Activated CD4-positive, CD25-positive, alpha-beta regulatory T cell treated with anti-CD3 and anti-CD28 coated beads, Interleukin-2, amount 50 U/mL, for 72 hours (primary cell): ENCODE results near the gene NT5C1B.

Source experiments
- DNase-seq: peaks from one replicate; pipeline ENCODE4 v3.0.0; 2021

The NT5C1B gene

GRCh38 chr2:18550433-18550832 lies 38.9 kb downstream of the NT5C1B start:
- DNase-seq, result no peak

GRCh38 chr2:18549083-18549482 lies 40.3 kb downstream of the NT5C1B start:
- DNase-seq, result no peak

DNA sequence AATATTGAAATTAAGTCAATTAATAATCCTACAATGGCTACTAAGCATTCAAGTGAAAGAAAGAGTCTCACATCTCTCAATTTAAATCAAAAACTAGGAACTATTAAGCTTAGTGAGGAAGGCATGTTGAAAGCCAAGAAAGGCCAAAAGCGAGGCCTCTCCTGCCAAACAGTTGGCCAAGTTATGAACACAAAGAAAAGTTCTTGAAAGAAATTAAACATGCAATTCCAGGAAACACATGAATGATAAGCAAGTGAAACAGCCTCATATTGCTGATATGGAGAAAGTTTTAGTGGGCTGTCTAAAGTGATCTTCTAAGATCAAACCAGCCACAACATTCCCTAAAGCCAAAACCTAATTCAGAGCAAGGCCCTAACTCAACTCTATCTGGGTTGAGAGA lies 40.7 kb downstream of the NT5C1B start:
- DNase-seq, result no peak

GRCh38 chr2:18546567-18546966 lies 42.8 kb downstream of the NT5C1B start:
- no peak for DNase-seq

DNA sequence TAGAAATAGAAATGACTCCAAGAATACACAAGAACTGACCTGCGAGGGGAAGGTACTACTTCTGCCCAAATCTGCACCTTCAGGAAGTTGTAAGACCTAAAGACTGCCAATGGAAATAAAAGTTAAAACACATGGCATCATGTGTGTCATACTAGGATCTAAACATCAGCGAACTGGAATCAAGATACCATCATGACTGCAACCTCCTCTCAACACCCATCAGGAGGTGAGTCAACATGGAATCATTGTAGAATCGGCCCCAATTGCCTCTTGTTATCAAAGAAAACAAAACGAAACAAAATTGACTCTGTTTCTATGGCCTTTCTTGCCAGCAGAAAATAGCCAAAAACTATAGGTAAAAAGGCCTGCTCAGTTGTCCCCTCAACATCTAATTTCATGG lies 44.0 kb downstream of the NT5C1B start:
- no peak for DNase-seq

DNA sequence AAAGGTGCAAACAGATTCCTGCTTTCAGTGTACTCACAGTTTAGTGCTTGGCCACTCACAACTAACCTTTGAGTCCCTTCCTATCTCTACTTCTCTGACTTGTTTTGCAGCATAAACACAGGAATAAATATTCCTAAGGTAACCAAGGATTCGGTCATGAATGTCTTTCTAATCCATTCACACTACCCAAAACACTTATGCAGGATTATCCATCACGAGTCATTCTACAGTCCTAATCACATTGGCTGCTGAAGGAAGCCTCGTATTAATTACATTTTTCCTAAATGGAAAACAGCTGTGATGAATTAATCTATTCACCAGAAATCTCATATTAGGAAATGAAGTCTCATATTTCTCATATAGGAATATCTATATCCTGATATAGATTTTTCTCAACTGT lies 45.2 kb downstream of the NT5C1B start:
- no peak for DNase-seq

DNA sequence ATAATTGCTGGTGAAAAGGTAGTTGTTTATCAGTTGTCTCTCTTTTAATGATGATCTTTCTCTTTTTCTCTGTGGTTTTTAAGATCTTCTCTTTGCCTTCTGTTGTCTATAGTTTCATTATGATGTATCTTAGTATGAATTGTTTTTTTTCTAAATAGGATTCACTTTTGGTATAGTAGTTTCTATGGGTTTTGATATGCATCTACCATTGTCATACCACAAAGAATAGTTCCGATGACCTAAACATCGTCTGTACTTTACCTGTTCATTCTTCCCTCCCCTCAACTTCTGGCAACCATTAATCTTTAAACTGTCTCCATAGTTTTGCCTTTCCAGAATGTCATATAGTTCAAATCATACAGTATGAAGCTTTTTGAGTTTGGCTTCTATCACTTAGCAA lies 48.5 kb downstream of the NT5C1B start:
- DNase-seq, result no peak

- DNase-seq, result no peak
Observed at GRCh38 chr2:18536697-18537096, 52.7 kb downstream of the NT5C1B start.

DNA sequence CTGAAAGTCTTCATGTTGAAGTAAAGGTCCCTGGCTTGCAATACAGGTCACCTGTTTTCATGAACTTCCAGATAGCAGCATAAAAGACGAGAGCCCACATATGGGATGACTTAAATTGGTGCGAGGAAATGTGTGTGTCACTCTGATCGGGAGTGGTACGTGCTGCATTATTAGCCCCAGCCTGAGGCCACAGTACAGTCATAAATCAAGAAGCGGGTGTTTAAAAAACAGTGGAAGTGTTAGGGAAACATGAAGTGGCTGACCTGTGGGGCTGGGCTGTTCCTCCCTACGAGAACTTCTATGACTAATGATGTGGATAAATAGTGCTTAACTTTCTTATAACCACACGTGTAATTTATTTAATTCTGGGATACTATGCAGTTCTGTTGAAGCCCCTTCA lies 53.3 kb downstream of the NT5C1B start:
- no peak for DNase-seq

DNA sequence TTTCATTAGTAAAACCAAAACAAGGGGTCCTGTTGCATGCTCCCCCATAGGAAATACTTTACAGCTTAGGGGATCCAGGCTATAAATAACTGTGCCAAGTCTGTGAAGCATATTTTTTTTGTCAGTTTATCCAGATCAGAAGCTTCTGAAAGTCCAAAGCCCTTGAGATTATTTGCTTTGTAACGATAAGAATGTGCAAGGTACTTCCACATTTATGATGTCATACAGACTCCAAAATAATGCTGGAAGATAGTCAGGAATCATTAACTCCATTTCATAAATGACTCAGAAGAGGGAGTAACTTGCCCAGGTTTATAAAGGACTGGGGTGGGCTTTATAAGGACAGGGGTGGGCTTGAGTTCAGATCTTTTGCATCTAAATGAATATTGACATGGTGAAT lies 58.2 kb downstream of the NT5C1B start:
- DNase-seq, result no peak

DNA sequence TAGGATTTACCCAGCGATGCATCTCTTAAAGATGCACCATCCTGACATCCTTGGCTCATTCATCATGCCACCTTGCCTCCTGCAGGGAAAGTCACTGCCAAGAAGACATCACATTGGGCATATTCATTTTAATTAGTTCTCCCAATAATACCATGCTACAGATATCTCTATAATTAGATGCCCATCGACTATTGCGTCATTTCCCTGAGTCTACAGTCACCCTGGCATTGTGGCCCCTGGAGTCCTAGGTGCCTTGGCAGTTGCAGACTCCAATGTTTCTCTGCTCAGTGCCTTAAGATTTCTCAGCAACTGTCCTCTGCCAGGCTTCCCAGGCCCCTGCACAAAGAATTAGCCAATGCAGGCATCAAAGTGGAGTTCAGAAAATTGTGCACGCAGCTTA lies 61.5 kb downstream of the NT5C1B start:
- DNase-seq, result no peak

GRCh38 chr2:18527326-18527725 lies 62.0 kb downstream of the NT5C1B start:
- no peak for DNase-seq

DNA sequence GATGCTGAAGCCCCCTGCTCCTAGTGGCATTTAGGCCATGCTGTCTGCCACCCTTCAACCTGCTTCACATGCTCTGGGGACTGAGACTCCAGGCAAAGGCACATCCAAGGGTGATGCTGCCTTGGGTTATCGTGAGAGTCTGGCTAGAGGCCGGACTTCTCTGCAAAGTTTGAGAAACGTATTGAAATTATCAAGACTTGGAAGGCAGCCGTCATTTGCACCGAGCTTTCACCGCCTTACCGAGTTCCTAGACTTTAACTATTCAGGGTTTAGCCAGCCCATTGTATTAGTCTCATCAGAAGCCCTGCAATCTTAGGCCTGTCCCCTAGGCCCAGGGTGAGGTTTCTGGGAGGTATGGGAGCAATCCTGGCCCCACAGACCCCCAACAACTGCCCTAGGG lies 62.9 kb downstream of the NT5C1B start:
- no peak for DNase-seq

GRCh38 chr2:18525852-18526251 lies 63.5 kb downstream of the NT5C1B start:
- no peak for DNase-seq

- DNase-seq, result no peak
Observed at GRCh38 chr2:18525236-18525635, 64.1 kb downstream of the NT5C1B start.

DNA sequence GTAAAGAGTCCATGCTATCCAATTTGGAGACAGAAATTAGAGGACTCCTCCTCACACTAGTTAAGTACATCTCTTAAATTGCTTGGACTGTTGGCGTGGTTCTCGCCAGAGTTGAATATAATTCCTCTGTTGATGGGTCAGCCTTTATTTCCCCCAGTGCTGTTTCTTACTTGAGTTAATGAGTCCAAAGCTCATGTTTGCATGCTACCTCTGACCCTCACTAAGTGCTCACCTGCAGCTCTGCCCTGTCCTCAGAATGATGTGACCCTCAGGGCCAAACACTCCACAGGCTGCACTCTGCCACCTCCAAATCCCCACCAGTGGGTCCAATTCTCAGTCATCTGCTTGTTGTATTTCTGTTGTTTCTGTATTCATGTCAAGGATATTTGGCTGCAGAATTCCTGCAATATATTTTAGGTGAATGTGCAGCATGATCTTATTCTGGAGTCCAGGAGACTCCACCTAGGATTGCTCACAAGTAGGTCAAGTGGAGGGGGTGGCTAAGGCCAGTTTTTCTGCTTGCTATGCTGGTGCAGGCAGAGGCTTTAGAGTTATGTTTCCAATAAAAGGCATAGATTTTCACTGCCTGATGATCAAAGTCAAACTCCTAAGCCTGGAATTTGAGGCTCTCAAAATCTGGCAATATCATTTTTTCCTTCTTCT lies 66.8 kb downstream of the NT5C1B start:
- DNase-seq, result no peak

DNA sequence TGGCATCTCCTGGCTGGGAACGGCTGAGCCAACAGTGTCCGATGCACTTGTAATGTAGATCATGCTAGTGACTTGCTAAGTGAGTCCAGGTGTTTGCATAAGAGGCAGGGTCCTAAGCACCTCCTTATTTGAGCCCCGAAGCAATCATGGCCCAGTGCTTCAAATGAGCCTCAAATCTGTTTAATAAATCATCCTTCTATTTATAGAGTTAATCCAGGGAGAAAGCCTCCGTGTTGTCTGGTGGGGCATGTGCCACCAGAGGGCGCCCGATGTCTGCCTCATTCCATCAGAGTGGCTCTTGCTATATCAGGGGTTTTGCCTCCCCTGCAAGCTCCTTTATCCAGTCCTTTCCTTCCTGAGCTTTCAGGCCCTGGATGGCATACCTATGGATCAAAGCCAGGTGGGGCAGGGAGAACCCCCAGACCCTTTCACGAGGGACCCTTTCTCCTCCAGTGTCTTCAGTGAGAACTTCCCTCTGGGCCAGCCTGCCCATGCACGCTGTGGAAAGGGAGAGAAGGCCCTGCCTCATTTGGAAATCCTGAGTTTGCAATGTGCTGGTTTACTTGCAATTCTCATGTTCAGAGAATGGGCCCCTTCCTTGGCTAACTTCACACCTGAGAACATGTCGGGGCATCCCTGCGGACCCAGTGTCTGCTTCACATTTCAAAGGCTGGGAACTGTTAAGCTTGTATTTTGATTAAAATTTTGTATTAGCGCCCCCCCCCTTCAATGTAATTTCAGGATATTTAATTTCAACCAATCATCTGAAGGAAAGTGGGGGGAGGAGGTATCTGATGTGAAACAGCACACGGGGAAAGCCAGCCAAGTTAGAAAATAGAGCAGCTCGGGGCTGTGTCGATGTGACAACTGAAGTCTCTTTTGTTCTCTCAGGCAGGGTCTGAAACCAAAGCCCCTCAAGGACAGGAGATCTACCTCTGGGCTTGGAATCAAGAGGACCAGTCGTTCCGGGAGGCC lies 68.6 kb downstream of the NT5C1B start:
- peak; percentile 77 for DNase-seq

- no peak for DNase-seq
Observed at GRCh38 chr2:18519914-18520450, 69.4 kb downstream of the NT5C1B start.

DNA sequence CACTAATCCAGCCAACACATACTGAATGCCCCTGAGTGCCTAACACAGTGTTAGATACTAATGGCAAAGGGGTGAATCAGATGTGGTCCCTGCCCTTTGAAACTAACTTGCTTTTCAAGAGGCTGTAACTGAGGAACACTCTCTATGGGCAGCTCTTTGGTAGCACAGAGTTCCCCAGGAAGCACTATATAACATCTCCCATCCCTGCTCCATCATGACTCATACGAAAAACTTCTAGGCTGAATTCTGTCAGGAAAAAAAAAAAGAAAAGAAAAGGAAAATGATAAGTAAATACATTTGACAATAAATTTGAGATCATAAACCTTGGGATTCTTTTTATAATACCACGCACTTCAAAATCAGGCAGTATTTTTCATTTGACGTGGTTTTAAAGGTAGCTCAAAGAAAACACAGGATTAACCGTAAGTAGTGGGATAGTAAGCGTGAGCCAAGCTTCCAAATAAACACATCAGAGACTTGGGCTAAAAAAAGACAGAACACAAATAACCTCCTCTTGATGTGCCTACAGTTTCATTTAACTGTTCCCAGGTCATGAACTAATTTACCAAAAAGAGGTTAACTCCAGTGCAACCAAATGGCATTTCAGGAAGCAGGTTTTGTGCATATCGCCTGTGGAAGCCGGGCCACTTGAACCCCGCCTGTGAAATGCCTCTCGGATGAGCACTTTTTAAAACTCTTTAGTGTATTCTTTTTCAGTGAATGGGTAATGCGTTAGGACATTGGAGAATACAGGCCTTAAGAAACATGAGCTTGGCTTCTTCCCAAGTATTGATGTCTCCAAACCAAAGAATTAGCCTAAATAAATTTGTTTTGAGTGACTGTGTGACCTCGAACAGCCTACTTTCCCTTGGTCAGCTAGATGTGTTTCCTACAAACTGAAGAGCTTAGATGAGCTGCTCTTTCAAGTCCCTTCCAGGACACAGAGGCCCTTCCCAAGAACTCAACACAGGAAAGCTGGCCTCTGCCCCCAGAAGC lies 71.0 kb downstream of the NT5C1B start:
- DNase-seq, result no peak

GRCh38 chr2:18517386-18517785 lies 72.0 kb downstream of the NT5C1B start:
- no peak for DNase-seq

GRCh38 chr2:18516112-18516511 lies 73.3 kb downstream of the NT5C1B start:
- no peak for DNase-seq

GRCh38 chr2:18514526-18515461 lies 74.6 kb downstream of the NT5C1B start:
- no peak for DNase-seq
